Keratinocyte (primary cell): ENCODE data around the gene CLTRN.

ENCODE experiments used
- EZH2 ChIP-seq: IDR thresholded peaks from one replicate; pipeline ENCODE4 v1.6.1; 2012; ENCODE audit warnings: inconsistent platforms, mild to moderate bottlenecking, low read length, moderate library complexity
- TF ChIP-seq, protein P1 (sequence below), 3 experiments: IDR thresholded peaks in 1 of 3; conservative IDR thresholded peaks in 1 of 3; optimal IDR thresholded peaks in 1 of 3; 2 replicates in 2 of 3; 3 replicates in 1 of 3; pipeline versions ENCODE3 to v1.5.1; 2011; ENCODE audit warnings: low read length in 3 of 3, mild to moderate bottlenecking in 3 of 3, moderate library complexity in 2 of 3, control low read depth in 1 of 3, inconsistent platforms in 1 of 3; ENCODE audit not compliant: insufficient read depth in 2 of 3; ENCODE audit errors: extremely low read depth in 1 of 3

GRCh38 chrX:15644560-15644872 lies 20.1 kb downstream of the CLTRN start:
- TF ChIP-seq, protein P1, sequence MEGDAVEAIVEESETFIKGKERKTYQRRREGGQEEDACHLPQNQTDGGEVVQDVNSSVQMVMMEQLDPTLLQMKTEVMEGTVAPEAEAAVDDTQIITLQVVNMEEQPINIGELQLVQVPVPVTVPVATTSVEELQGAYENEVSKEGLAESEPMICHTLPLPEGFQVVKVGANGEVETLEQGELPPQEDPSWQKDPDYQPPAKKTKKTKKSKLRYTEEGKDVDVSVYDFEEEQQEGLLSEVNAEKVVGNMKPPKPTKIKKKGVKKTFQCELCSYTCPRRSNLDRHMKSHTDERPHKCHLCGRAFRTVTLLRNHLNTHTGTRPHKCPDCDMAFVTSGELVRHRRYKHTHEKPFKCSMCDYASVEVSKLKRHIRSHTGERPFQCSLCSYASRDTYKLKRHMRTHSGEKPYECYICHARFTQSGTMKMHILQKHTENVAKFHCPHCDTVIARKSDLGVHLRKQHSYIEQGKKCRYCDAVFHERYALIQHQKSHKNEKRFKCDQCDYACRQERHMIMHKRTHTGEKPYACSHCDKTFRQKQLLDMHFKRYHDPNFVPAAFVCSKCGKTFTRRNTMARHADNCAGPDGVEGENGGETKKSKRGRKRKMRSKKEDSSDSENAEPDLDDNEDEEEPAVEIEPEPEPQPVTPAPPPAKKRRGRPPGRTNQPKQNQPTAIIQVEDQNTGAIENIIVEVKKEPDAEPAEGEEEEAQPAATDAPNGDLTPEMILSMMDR (optimal IDR thresholded peaks at IDR 0.05 in 1 of 3, IDR thresholded peaks at IDR 0.05 in 1 of 3, conservative IDR thresholded peaks at IDR 0.05 in 1 of 3; ENCODE audit: extremely low read depth in 1 of 3, insufficient read depth in 2 of 3, low read length in 3 of 3) = no peak
- TF ChIP-seq EZH2 = no peak
